Activated T-helper 2 cell treated with anti-CD3 and anti-CD28 coated beads, Interferon-gamma antibody, Interleukin-2, Interleukin-4, amounts not matched to agents 10 μg/mL and 5 μg/mL and 100 μg/mL, durations not matched to agents 14 hours and 24 hours and 36 hours (primary cell): ENCODE measurements around the gene MYB. TPM values are rescaled to one million over a fixed set of nuclear protein-coding genes. Genes with fewer than 3 reads are reported as not detected.

Experiments
- DNase-seq: peaks from one replicate; pipeline ENCODE4 v3.0.0; 2021; ENCODE audit warnings: low spot score
- H3K27ac Mint-ChIP-seq: one replicate; pipeline ENCODE4 v1.8.0; 2021; ENCODE audit warnings: mixed read lengths
- H3K27me3 Mint-ChIP-seq: one replicate; pipeline ENCODE4 v1.8.0; 2021; ENCODE audit warnings: low read depth, mixed read lengths
- H3K36me3 Mint-ChIP-seq: one replicate; pipeline ENCODE4 v1.8.0; 2021; ENCODE audit warnings: low read depth, mixed read lengths
- H3K4me1 Mint-ChIP-seq: one replicate; pipeline ENCODE4 v1.8.0; 2021; ENCODE audit warnings: low read depth, mixed read lengths
- H3K4me3 Mint-ChIP-seq: one replicate; pipeline ENCODE4 v1.8.0; 2021; ENCODE audit warnings: low read depth, mild to moderate bottlenecking, moderate library complexity, mixed read lengths
- H3K9me3 Mint-ChIP-seq: one replicate; pipeline ENCODE4 v1.8.0; 2021; ENCODE audit warnings: mixed read lengths
- intact Hi-C: fragments of 100-400 bp; cut with micrococcal nuclease; formaldehyde crosslinking; loops from one replicate; pipeline ENCODE4 v1.15.1; 2023
- total RNA-seq: library from RNA; stranded (reverse); gene quantifications from 2 replicates; pipeline ENCODE4 v1.2.3, GENCODE V29; 2022

Gene MYB
- total RNA-seq, 1 donor from 2014 or later: 82.5 TPM

DNA sequence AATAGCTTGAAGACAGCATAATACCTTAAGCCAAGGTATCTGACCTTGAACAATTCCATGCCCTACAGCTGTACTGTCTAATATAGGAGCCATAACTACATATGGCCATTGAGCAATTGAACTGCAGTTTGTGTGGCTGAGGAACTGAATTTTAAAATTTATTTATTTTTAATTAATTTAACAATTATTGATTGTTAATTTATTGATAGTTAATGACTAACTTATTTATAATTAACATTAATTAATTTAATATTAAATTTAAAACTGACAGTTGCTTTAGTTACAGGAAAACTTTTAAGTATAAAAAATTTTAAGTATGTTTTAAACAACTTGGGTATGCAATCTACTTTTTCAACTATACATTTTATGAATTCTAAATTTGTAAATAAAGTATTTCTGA, 12.3 kb upstream of the MYB start:
- intact Hi-C loops: no loop called here
- no peak overlapping the region for H3K4me3 Mint-ChIP-seq
- peaks cover 6% of the 10 kb centered on the region for H3K36me3 Mint-ChIP-seq
- no peaks in the 10 kb centered on the region for H3K27me3 Mint-ChIP-seq
- H3K4me1 Mint-ChIP-seq: peaks cover 53% of the 10 kb centered on the region
- DNase-seq: no peak
- H3K9me3 Mint-ChIP-seq: no peaks in the 10 kb centered on the region
- H3K27ac Mint-ChIP-seq: no peak overlapping the region

GRCh38 chr6:135170238-135170637, 10.9 kb upstream of the MYB start:
- DNase-seq: no peak
- Mint-ChIP-seq H3K9me3 (no peaks in the 10 kb centered on the region), H3K36me3 (peaks cover 6% of the 10 kb centered on the region), H3K4me3 (peak overlapping the region; percentile 35), H3K27ac (peak overlapping the region; percentile 86), H3K4me1 (peaks cover 49% of the 10 kb centered on the region), H3K27me3 (no peaks in the 10 kb centered on the region)
- intact Hi-C loops: loop anchor here (1.0 to 10.0 kb wide), 4 partner anchors 8 to 475 kb away; no protein-coding TSS in a partner anchor

- peak overlapping the region; percentile 35 for H3K4me3 Mint-ChIP-seq
Measured at GRCh38 chr6:135170849-135171248, 10.3 kb upstream of the MYB start.

DNA sequence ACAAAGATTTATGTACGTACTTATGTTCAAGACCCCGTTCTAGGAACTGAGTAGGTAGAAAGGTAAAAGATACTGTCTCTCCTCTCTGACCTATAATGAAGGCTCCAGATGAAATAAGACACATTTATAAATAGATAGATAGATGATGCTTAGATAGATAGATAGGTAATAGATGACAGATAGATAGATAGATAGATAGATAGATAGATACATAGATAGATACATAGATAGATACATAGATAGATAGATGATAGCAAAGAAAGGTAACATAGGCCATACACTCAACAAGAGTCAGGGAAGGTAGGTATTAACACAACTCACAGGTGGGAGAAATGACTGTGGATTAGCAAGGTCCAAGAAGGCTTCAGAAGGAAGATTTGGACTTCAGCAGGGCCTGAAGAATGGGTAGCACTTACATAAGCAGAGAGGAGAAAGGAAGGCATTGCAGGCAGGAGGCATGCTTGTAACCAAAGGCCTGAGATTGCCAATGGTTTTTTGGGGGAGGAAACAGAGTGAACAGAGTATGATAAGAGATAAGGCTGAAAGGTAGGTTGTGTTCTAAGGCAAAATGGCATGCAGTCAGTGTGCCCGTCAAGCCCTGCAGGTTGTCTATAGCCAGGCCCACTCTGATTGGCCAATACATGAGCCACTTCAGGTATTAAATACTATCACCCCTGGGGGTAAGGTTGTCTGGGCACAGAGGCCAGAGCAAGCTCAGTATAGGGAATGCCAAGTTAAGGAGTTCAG, 7.7 kb upstream of the MYB start:
- peaks cover 56% of the 10 kb centered on the region for H3K4me1 Mint-ChIP-seq
- H3K36me3 Mint-ChIP-seq: peaks cover 4% of the 10 kb centered on the region
- H3K9me3 Mint-ChIP-seq: no peaks in the 10 kb centered on the region
- intact Hi-C loops: loop anchor here (10.0 kb wide), 1 partner anchor 471 kb away; no protein-coding TSS in a partner anchor
- H3K27me3 Mint-ChIP-seq: no peaks in the 10 kb centered on the region
- DNase-seq: no peak
- no peak overlapping the region for H3K4me3 Mint-ChIP-seq
- H3K27ac Mint-ChIP-seq: peak overlapping the region; percentile 30

More at GRCh38 chr6:135170849-135171248, 10.3 kb upstream of the MYB start:
- Mint-ChIP-seq H3K4me1 (peaks cover 43% of the 10 kb centered on the region), H3K27ac (peak overlapping the region; percentile 86), H3K9me3 (no peaks in the 10 kb centered on the region), H3K27me3 (no peaks in the 10 kb centered on the region), H3K36me3 (peaks cover 6% of the 10 kb centered on the region)
- DNase-seq: no peak
- intact Hi-C loops: loop anchor here (1.0 to 10.0 kb wide), 5 partner anchors 9 to 474 kb away; no protein-coding TSS in a partner anchor

- Mint-ChIP-seq H3K36me3 (peaks cover 3% of the 10 kb centered on the region), H3K4me1 (peaks cover 58% of the 10 kb centered on the region), H3K4me3 (no peak overlapping the region), H3K9me3 (no peaks in the 10 kb centered on the region), H3K27me3 (no peaks in the 10 kb centered on the region), H3K27ac (no peak overlapping the region)
- no peak for DNase-seq
- intact Hi-C loops: loop anchor here (10.0 kb wide), 1 partner anchor 471 kb away; no protein-coding TSS in a partner anchor
Measured at GRCh38 chr6:135173989-135174484, 7.1 kb upstream of the MYB start.

DNA sequence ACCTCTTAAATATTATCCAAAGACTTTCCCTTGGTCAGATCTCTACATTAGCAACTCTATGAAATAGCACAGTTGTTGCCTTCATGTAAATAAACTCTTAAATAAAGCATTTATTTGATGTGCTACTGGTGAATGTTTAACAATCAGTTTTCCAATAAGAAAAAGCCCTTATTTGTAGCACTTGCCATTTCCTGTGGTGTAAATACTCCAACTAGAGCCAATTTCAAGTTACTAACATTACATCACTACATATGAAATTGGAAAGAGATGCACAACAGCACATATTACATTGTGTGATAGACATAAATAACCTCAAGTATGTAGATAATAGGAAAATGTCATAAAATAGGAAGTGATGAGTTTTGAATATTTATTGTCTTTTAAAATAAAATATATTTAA, 5.0 kb upstream of the MYB start:
- intact Hi-C loops: loop anchor here (10.0 kb wide), 1 partner anchor 469 kb away; no protein-coding TSS in a partner anchor
- Mint-ChIP-seq H3K36me3 (peaks cover 3% of the 10 kb centered on the region), H3K27me3 (no peaks in the 10 kb centered on the region), H3K4me1 (peaks cover 47% of the 10 kb centered on the region), H3K4me3 (no peak overlapping the region), H3K27ac (no peak overlapping the region), H3K9me3 (no peaks in the 10 kb centered on the region)
- no peak for DNase-seq

DNA sequence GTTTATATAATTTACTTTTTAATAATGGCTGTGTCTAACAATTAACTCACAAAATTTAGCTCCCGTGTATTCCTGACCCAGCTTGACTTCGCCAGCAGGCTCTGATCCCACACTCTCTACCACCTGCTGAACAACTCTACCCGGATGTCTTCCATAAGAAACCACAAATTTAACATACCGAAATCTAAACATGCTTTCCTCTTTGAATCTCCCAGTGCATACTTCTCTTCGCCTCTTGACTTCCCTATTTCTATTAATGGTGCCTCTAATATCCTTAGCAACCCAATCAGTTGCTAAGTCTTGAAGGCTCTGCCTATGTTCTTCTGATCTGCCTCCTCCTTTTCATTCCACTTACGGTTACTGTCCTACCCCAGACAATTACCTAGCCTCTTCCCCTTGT, 4.6 kb upstream of the MYB start:
- Mint-ChIP-seq H3K27me3 (no peaks in the 10 kb centered on the region), H3K4me3 (no peak overlapping the region), H3K27ac (peak overlapping the region; percentile 48), H3K36me3 (peaks cover 3% of the 10 kb centered on the region), H3K4me1 (peaks cover 43% of the 10 kb centered on the region), H3K9me3 (no peaks in the 10 kb centered on the region)
- DNase-seq: no peak
- intact Hi-C loops: loop anchor here (10.0 kb wide), 1 partner anchor 468 kb away; no protein-coding TSS in a partner anchor

DNA sequence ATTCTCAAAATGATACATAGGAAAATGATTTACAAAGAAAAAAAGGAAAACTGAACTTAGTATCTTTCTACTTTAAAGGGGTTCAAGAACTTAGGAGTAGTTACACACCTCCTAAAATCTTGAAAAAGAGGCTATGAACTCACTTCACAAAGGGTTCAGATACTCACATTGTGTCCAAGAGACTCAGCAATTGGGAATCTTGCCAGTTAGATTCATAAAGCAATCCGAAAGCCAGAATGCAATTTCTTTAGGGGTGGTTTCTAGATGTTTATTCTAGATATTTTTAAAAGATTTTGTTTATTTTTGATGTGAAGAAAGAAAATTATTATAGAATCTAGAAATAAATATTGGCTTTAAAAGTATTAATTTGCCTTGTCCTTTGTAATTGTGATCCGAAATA, 1.7 kb upstream of the MYB start:
- Mint-ChIP-seq H3K36me3 (peaks cover 26% of the 10 kb centered on the region), H3K9me3 (no peaks in the 10 kb centered on the region), H3K4me3 (no peak overlapping the region), H3K27ac (peak overlapping the region; percentile 95), H3K4me1 (peaks cover 38% of the 10 kb centered on the region), H3K27me3 (no peaks in the 10 kb centered on the region)
- DNase-seq: no peak
- intact Hi-C loops: loop anchor here (10.0 kb wide), 1 partner anchor 465 kb away; no protein-coding TSS in a partner anchor

DNA sequence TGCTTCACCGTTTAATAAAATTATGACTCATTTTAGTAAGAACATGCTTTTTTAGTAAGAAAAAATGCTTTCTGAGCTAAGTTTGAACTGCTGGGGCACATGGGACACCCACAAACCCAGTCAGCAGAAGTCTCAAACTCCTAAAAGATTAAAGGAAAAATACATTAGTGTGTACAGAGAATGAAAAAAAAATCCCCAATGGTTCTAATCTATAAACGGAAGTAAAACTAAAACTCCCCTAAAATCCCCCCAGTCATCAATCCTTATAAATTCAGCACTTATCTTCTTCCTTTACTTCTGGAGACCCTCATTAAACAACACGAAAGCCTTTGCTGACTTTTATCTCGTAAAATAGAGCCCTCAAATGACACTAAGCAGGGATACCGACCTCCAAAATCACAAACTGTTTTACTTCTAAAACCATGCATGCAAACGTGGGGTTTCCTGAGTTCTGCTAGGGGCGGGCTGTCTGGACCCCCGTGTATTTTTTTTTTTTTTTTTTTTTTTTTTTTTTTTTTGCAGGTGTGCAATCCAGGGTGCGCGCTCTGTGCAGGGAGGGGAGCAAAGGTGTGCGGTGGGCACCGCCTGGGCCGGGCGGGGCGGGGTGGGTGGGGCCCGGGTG, 1.1 kb upstream of the MYB start:
- H3K4me3 Mint-ChIP-seq: peak overlapping the region; percentile 87
- peaks cover 39% of the 10 kb centered on the region for H3K4me1 Mint-ChIP-seq
- intact Hi-C loops: loop anchor here (1.0 to 10.0 kb wide), 7 partner anchors 9 to 1105 kb away; partner anchors contain the start of gene BCLAF1
- H3K36me3 Mint-ChIP-seq: peaks cover 28% of the 10 kb centered on the region
- H3K27ac Mint-ChIP-seq: peak overlapping the region; percentile 95
- no peak for DNase-seq
- H3K27me3 Mint-ChIP-seq: no peaks in the 10 kb centered on the region
- H3K9me3 Mint-ChIP-seq: no peaks in the 10 kb centered on the region

DNA sequence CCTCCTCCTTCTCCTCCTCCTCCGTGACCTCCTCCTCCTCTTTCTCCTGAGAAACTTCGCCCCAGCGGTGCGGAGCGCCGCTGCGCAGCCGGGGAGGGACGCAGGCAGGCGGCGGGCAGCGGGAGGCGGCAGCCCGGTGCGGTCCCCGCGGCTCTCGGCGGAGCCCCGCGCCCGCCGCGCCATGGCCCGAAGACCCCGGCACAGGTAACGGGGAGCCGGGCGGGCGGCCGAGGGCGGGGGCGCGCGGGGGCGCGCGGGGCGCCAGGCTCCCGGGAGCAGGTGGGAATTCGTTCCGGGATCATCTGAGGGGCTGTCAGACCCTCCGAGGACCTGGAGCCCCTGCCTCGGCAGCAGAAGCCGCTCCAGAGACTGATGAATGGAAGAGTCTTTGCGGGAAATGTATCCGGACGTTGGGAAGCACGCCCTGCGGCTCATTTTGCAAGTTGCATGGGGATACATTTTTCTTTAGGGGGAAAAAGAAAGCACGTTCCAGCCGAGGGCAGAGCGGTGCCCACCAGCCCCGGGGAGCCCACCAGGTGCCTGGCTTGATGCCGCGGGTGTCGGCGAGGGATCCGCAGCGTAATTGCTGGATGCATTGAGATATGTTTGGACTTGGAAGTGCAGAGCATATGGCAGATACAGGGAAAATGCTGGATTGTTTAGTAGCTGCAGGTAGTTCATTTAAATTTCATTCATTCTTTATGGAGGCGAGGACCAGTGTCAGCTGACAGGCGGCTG, 394 bp downstream of the MYB start:
- Mint-ChIP-seq H3K4me1 (peaks cover 46% of the 10 kb centered on the region), H3K9me3 (no peaks in the 10 kb centered on the region), H3K27ac (peak overlapping the region; percentile 95), H3K36me3 (peaks cover 43% of the 10 kb centered on the region), H3K4me3 (peak overlapping the region; percentile 97), H3K27me3 (no peaks in the 10 kb centered on the region)
- DNase-seq: no peak
- intact Hi-C loops: loop anchor here (2.0 to 10.0 kb wide), 8 partner anchors 15 to 1103 kb away; partner anchors contain the start of gene BCLAF1

DNA sequence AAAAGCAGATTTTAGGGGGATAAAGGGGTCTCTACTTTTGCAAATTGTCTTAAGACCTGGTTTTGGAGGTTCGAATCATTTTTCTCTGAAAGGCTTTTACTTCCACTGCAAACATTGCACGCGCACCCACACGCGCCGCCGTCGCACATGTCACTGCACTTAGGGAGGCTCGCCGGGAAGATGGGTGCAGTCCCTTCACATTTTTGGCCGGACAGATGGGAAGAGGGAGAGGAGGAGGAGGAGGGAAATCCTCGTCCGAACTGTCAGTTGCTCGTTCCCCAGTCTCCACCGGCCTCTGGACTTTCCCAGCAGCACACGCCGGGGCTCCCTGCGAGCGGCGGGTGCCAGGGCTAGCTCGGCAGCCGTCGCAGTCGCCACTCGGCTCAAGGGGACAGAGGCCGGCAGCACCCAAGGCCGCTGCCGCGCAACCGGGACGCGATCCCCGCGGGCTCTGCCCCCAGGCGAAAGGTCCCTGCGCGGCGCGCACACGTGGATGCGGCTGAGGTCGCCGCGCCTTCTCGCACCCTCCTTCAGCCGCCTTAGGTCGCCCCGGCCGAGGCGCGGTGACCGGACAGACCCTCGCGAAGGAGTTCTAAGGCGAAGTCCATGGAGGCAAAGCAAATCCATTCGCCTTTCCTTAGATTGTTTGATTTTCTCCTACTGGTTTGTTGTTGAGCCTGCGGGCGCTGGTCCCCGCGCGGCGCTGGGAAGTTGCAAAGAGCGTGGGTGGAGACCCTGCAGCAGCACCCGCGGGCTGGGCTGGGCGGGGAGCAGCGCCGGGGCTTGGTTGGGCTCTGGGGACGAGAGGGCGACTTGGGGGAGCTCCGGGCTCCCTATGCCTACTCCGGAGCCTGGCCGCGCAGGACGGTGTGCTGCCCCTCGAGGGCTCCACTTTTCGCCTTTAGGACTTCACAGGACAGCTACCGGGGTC, 1.2 kb downstream of the MYB start:
- H3K27me3 Mint-ChIP-seq: no peaks in the 10 kb centered on the region
- H3K4me3 Mint-ChIP-seq: peak overlapping the region; percentile 97
- no peaks in the 10 kb centered on the region for H3K9me3 Mint-ChIP-seq
- peaks cover 40% of the 10 kb centered on the region for H3K4me1 Mint-ChIP-seq
- H3K36me3 Mint-ChIP-seq: peaks cover 48% of the 10 kb centered on the region
- intact Hi-C loops: loop anchor here (1.0 to 10.0 kb wide), 12 partner anchors 14 to 1102 kb away; partner anchors contain the start of genes BCLAF1 and HBS1L
- peak; percentile 35 for DNase-seq
- peak overlapping the region; percentile 95 for H3K27ac Mint-ChIP-seq
